ENCODE results near the gene DIP2C. TPM values are rescaled to one million over a fixed set of nuclear protein-coding genes. Genes with fewer than 3 reads are reported as not detected.
"Not testable (repeated sequence)": the region's sequence is repeated elsewhere in the genome, so short reads cannot be mapped to it uniquely, and the experiment has no call there.

The DIP2C gene
- total RNA-seq, 1 donor from 2014 or later: 18.4 TPM

GRCh38 chr10:533611-534010 lies 155.9 kb downstream of the DIP2C start:
- Histone ChIP-seq H3K36me3 (no peaks in the 10 kb centered on the region), H3K27ac (no peak overlapping the region), H3K4me3 (no peak overlapping the region), H3K9me3 (no peaks in the 10 kb centered on the region), H3K4me1 (peaks cover 8% of the 10 kb centered on the region), H3K27me3 (no peaks in the 10 kb centered on the region)
- no peak for DNase-seq (ENCODE audit: extremely low spot score in 2 of 2)
- TF ChIP-seq CTCF (IDR thresholded peaks at IDR 0.05): no peak
- no peak for TF ChIP-seq POLR2A (IDR thresholded peaks at IDR 0.05)
- no peak for TF ChIP-seq POLR2AphosphoS5 (IDR thresholded peaks at IDR 0.05; ENCODE audit: insufficient read depth in 1 of 2, low read depth in 1 of 2)
- intact Hi-C loops (cut with DNase I): no loop called here

- H3K4me1 ChIP-seq: peaks cover 8% of the 10 kb centered on the region
- no peak overlapping the region for H3K27ac ChIP-seq
- H3K4me3 ChIP-seq: no peak overlapping the region
- intact Hi-C loops (cut with DNase I): no loop called here
- H3K36me3 ChIP-seq: no peaks in the 10 kb centered on the region
- TF ChIP-seq CTCF (IDR thresholded peaks at IDR 0.05) (no peak), POLR2A (IDR thresholded peaks at IDR 0.05) (no peak), POLR2AphosphoS5 (IDR thresholded peaks at IDR 0.05; ENCODE audit: insufficient read depth in 1 of 2, low read depth in 1 of 2) (no peak)
- no peak for DNase-seq (ENCODE audit: extremely low spot score in 2 of 2)
- H3K9me3 ChIP-seq: no peaks in the 10 kb centered on the region
- H3K27me3 ChIP-seq: no peaks in the 10 kb centered on the region
Observed at GRCh38 chr10:533186-533585, 156.3 kb downstream of the DIP2C start.

- intact Hi-C loops (cut with DNase I); H3K36me3 ChIP-seq; H3K27ac ChIP-seq; H3K9me3 ChIP-seq; DNase-seq (ENCODE audit: extremely low spot score in 2 of 2); H3K27me3 ChIP-seq; H3K4me1 ChIP-seq; H3K4me3 ChIP-seq: not testable (repeated sequence)
Observed at GRCh38 chr10:532331-532730, 157.1 kb downstream of the DIP2C start.

- Histone ChIP-seq H3K9me3 (no peaks in the 10 kb centered on the region), H3K4me3 (no peak overlapping the region), H3K36me3 (no peaks in the 10 kb centered on the region), H3K27me3 (no peaks in the 10 kb centered on the region), H3K27ac (no peak overlapping the region), H3K4me1 (no peaks in the 10 kb centered on the region)
- TF ChIP-seq CTCF (IDR thresholded peaks at IDR 0.05): no peak
- TF ChIP-seq POLR2A (IDR thresholded peaks at IDR 0.05): no peak
- no peak for TF ChIP-seq POLR2AphosphoS5 (IDR thresholded peaks at IDR 0.05; ENCODE audit: insufficient read depth in 1 of 2, low read depth in 1 of 2)
- DNase-seq (ENCODE audit: extremely low spot score in 2 of 2): no peak
- intact Hi-C loops (cut with DNase I): no loop called here
Observed at GRCh38 chr10:531541-531940, 157.9 kb downstream of the DIP2C start.

GRCh38 chr10:530717-531116 lies 158.8 kb downstream of the DIP2C start:
- Histone ChIP-seq H3K4me3 (no peak overlapping the region), H3K9me3 (no peaks in the 10 kb centered on the region), H3K27ac (no peak overlapping the region), H3K27me3 (no peaks in the 10 kb centered on the region), H3K4me1 (no peaks in the 10 kb centered on the region), H3K36me3 (no peaks in the 10 kb centered on the region)
- TF ChIP-seq POLR2AphosphoS5 (IDR thresholded peaks at IDR 0.05; ENCODE audit: insufficient read depth in 1 of 2, low read depth in 1 of 2) (no peak), POLR2A (IDR thresholded peaks at IDR 0.05) (no peak), CTCF (IDR thresholded peaks at IDR 0.05) (no peak)
- intact Hi-C loops (cut with DNase I): no loop called here
- no peak for DNase-seq (ENCODE audit: extremely low spot score in 2 of 2)
